ENCODE results near the gene LRRC3B.

Gene LRRC3B

DNA sequence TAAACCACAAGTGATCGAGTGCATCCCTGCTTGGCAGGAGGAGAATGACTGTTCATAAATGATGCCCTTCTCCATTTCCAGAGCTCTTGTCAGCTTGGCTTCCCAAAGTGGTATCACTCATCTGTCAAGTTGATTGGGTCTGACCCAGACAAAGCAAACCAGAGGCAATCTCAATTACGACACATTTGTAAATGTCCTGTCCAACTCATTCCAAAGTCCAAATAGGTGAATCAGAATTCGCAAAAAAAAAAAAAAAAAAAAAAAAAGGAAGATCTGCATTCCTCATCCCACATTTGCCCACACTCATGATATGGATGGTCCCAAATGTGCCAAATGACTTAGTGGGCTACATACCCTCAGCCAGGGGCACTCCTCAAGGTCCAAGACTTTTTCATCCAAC lies 91.9 kb downstream of the LRRC3B start:
- no peak for DNase-seq

DNA sequence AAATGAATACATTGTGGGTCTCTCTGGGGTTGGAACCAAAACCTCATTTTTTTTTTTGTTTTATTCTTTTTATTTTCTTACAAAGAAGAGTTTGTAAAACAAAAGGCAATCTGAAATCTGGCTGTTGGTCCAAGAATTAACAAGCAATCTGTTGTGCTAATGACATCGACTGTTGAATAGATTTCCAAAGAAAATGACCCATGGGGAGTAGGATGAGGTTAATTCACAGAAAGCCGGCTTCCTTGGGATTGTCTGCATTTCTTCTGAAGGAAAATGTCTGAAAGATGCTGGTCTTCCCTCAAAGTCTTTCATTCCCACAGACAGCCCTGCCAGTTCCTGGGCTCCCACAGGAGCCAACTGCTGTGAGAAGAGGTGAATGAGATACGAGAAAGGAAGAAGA lies 92.9 kb downstream of the LRRC3B start:
- no peak for DNase-seq

DNA sequence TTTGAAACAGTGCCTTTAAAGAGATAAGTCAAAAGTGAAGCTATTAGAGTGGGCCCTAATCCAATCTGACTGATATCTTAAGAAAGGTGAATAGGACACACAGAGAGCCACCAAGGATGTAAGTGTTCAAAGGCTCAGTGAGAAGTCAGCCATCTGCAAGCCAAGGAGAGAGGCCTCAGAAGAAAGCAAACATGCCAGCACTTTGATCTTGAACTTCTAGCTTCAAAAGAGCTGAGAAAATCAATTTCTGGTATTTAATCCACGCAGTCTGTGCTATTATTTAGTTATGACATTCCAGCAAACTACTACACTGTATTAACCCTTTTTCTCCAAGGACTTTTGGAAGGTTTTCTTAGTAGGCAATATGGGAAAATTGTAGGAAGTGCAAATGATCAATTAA lies 95.7 kb downstream of the LRRC3B start:
- no peak for DNase-seq

DNA sequence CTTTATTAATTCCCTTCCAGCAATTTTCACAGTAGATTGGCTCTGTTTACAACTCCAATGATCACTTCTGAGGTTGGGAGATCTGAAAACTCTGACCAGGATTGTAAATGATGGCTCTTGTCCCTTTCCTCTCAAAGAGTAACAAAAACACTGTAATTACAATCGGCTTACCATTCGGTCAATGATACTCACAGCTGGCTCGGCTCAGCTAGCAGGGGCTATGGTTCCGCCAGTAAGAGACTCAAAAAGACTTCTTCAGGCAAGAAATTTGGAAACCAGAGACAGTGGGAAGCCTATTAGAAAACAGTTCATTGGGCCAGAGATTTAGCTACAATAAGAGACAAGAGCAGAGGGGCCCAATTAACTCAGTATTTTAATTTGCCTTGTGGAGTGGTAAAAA lies 96.6 kb downstream of the LRRC3B start:
- DNase-seq = no peak

DNA sequence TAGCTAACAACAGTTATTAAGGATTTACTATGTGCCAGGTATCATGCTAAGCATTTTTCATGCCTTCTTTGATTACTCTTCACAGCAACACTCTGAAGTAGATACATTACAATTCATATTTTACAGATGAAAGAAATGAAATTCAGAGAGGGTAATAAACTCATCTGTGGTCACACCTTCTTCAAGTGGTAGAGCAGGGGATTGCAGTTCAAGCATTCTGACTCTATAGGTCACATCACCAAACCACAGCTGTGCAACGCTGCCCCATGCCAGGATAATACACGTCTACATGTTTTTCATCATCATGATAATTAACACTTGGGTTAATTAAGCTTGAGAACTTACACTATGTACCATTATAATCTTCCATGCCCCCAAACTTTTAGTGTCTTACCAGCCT lies 98.5 kb downstream of the LRRC3B start:
- no peak for DNase-seq

DNA sequence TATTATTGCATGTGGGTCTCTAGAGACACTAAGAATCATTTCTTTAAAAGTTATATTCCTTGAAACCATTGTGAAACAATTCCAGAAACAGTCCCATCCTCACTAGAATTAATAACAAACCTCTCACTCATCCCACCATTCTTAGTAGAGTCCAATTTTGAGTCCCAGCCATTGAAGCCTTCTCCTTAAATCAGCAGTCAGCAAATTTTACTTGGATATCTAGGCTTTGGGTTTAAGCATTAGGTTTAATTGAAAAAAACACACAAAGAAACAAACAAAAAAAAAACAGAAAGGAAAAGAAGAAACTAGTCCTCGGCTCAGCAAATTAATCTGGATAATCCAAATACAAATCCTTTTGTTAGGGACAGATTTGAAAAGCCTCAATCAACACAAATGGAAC lies 109.3 kb downstream of the LRRC3B start:
- no peak for DNase-seq

DNA sequence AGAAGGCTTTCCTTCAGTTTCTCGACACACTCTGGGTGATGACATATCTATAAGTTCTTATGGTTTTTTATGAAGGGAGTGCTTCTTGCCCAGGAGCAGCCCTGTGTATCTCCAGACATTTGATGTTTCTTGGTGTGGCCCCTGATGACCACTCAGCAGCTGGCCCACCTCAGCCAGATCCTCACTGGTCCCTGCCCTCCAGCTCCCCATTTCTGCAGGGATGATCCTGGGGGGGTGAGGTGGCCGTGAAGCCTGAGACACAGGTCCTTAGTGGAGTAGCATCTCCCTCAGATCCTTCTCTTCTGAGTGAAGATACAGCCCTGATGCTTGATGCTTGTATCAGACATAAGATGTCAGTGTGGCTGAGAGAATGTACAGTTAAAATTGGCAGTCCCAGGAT lies 127.7 kb downstream of the LRRC3B start:
- DNase-seq = no peak

DNA sequence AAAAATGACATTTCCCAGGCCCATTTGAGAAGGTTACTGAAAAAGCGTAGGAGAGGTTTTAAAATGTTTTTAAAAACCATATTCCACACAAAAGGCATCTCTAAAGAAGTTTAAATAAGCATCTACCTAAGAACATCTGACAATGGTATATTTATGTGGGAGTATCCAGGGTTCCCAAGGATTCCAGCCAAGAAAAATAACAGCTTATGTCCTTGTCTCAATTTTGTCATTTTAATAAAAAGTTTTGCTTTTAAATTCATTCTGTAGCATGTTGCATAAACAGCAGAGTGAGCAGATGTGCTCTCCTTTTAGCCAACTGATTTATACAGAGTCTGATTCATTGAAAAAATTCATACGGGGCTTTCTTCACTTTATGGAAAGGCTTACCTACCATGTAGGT lies 129.9 kb downstream of the LRRC3B start:
- DNase-seq = no peak

DNA sequence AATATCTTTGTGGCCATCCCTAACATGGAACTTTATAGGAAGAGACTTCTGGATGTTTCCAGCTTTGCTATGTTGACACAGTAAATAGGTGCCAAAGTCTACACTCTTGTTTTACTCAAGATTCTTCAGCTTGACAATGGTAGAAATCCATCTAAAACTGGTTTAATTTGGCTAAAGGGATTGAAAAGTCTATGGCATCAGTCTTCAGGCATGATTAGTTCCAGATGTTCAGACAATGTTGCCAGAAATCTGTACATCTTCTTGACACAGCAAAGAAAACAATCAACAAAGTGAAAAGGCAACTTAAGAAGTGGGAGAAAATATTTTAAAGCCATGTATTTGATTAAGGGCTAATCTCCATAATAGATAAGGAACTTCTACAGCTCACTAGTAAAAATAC lies 130.5 kb downstream of the LRRC3B start:
- no peak for DNase-seq

DNA sequence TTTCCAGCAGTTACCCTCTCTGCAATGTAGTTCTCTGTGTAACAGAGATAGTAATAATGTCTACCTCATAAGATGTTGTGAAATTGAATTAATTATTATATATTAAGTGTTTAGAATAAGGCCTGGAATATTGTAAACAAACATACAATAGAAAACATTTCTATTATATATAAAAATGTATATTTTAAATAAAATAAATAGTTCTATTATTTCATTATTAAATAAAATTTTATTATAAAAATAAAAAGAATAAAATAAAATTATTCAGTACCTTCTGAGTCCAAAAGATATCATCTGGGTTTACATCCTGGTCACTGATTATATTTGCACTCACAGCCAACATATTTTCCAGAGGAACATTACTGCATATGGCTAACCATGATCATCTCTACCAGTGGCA lies 135.4 kb downstream of the LRRC3B start:
- DNase-seq = no peak
